ENCODE data around the gene CRNKL1. TPM values are rescaled to one million over a fixed set of nuclear protein-coding genes. Genes with fewer than 3 reads are reported as not detected.

The CRNKL1 gene
- total and polyA plus RNA-seq, 11 donors, result 11.4 to 21.5 (median 15.7) TPM

DNA sequence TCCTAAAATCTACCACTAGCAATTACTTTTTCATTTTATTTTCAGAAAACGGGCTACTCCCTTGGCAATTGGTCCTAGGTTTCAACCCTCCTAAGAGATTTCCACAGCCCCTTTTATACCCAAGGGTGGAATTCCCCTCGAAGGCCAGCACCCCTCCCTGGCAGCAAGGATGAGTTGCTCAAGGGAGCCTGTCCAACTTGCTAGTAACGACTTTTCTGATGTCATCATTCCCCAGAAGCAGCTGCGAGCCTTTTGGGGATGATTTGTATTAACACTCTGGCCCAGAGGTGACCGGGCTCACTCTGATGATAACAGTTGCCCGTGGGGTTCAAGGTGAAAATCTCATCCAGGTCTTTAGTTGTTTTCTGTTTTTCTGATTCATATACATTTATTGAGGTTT lies 65.8 kb downstream of the CRNKL1 start:
- Histone ChIP-seq H3K9me3 (no peaks in the 10 kb centered on the region), H3K4me3 (no peak overlapping the region), H3K4me1 (peaks cover 5 to 96% (median 86%) of the 10 kb centered on the region in 12 donors), H3K27me3 (no peaks in the 10 kb centered on the region), H3K27ac (peak overlapping the region in 7 of 12 donors; percentile 9 to 75 (median 20)), H3K36me3 (peaks cover 0 to 57% (median 23%) of the 10 kb centered on the region in 9 donors)
- ATAC-seq, result peak in 2 of 4 donors; percentile 47 to 60
- TF ChIP-seq POLR2A (IDR thresholded peaks at IDR 0.05), result no peak
- TF ChIP-seq, protein P1, sequence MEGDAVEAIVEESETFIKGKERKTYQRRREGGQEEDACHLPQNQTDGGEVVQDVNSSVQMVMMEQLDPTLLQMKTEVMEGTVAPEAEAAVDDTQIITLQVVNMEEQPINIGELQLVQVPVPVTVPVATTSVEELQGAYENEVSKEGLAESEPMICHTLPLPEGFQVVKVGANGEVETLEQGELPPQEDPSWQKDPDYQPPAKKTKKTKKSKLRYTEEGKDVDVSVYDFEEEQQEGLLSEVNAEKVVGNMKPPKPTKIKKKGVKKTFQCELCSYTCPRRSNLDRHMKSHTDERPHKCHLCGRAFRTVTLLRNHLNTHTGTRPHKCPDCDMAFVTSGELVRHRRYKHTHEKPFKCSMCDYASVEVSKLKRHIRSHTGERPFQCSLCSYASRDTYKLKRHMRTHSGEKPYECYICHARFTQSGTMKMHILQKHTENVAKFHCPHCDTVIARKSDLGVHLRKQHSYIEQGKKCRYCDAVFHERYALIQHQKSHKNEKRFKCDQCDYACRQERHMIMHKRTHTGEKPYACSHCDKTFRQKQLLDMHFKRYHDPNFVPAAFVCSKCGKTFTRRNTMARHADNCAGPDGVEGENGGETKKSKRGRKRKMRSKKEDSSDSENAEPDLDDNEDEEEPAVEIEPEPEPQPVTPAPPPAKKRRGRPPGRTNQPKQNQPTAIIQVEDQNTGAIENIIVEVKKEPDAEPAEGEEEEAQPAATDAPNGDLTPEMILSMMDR (IDR thresholded peaks at IDR 0.05), result no peak
- 15 to 29% (median 18%) methylated on average over 6 of the region's 6 CpGs for WGBS, 4 donors
- intact Hi-C loops (cut with DNase I), result no loop called here
- no peak for DNase-seq

Other genes starting within 250 kb of the CRNKL1 start
- gene NAA20, start 35.1 kb downstream of the CRNKL1 start, total RNA-seq, result 10 to 100 TPM; 36.0 to 79.8 (median 59.1) TPM
- gene NAA20, start 35.1 kb downstream of the CRNKL1 start, polyA plus RNA-seq, result 100 to 1,000 TPM; 108 to 130 TPM
- gene CFAP61, start 66 bp upstream of the CRNKL1 start, total RNA-seq, result 100 to 1,000 TPM in 1 of 9 donors, 10 to 100 TPM in 8; 17.5 to 102 (median 45.8) TPM
- gene CFAP61, start 66 bp upstream of the CRNKL1 start, polyA plus RNA-seq, result 10 to 100 TPM; 12.1 to 17.4 TPM